ENCODE measurements around the gene LCLAT1. TPM values are rescaled to one million over a fixed set of nuclear protein-coding genes. Genes with fewer than 3 reads are reported as not detected.

The LCLAT1 gene
- total and polyA plus RNA-seq, 12 donors: 8.0 to 56.4 (median 42.7) TPM

GRCh38 chr2:30434708-30435107 is 12.3 kb upstream of the LCLAT1 start:
- peaks cover 10 to 48% (median 32%) of the 10 kb centered on the region in 9 donors for H3K4me1 ChIP-seq
- no peaks in the 10 kb centered on the region for H3K9me3 ChIP-seq
- TF ChIP-seq CTCF (IDR thresholded peaks at IDR 0.05): no peak
- intact Hi-C loops (cut with DNase I): loop anchor here in 2 of 10 donors (5.0 kb wide), 2 partner anchors 72 to 87 kb away; no protein-coding TSS in a partner anchor
- ATAC-seq: no peak
- no peak overlapping the region for H3K27ac ChIP-seq
- no peak overlapping the region for H3K4me3 ChIP-seq
- no peak for DNase-seq
- no peaks in the 10 kb centered on the region for H3K27me3 ChIP-seq
- 93 to 95% methylated on average over 4 of the region's 4 CpGs for WGBS, 2 donors
- H3K36me3 ChIP-seq: no peaks in the 10 kb centered on the region

GRCh38 chr2:30436859-30437435 is 10.1 kb upstream of the LCLAT1 start:
- H3K4me1 ChIP-seq: peaks cover 10 to 50% (median 32%) of the 10 kb centered on the region in 9 donors
- no peaks in the 10 kb centered on the region for H3K36me3 ChIP-seq
- intact Hi-C loops (cut with DNase I): loop anchor here in 2 of 10 donors (5.0 kb wide), 2 partner anchors 75 to 90 kb away; no protein-coding TSS in a partner anchor
- no peaks in the 10 kb centered on the region for H3K9me3 ChIP-seq
- H3K27me3 ChIP-seq: no peaks in the 10 kb centered on the region
- peak in 7 of 8 donors; percentile 44 to 76 (median 68) for ATAC-seq
- TF ChIP-seq CTCF (IDR thresholded peaks at IDR 0.05): no peak
- 29 to 35% methylated on average over 1 of the region's 1 CpG for WGBS, 2 donors
- DNase-seq: peak in 1 of 2 donors; percentile 36
- H3K4me3 ChIP-seq: no peak overlapping the region
- H3K27ac ChIP-seq: peak overlapping the region; percentile 33 to 88 (median 78)

- Histone ChIP-seq H3K4me1 (peaks cover 10 to 50% (median 32%) of the 10 kb centered on the region in 9 donors), H3K27ac (peak overlapping the region; percentile 33 to 88 (median 78)), H3K9me3 (no peaks in the 10 kb centered on the region), H3K36me3 (no peaks in the 10 kb centered on the region), H3K4me3 (no peak overlapping the region), H3K27me3 (no peaks in the 10 kb centered on the region)
- peak; percentile 35 to 91 (median 82) for ATAC-seq
- DNase-seq: peak in 1 of 2 donors; percentile 41
- intact Hi-C loops (cut with DNase I): loop anchor here in 2 of 10 donors (5.0 kb wide), 2 partner anchors 76 to 91 kb away; no protein-coding TSS in a partner anchor
- no peak for TF ChIP-seq CTCF (IDR thresholded peaks at IDR 0.05)
- 37 to 55% methylated on average over 4 of the region's 4 CpGs for WGBS, 2 donors
These were observed 9.1 kb upstream of the LCLAT1 start for GRCh38 chr2:30437809-30438548.

- Histone ChIP-seq H3K27me3 (no peaks in the 10 kb centered on the region), H3K27ac (peak overlapping the region in 5 of 10 donors; percentile 62 to 88 (median 79))
These were observed 7.8 kb upstream of the LCLAT1 start for GRCh38 chr2:30439296-30439695.

More at GRCh38 chr2:30439296-30439695, 7.8 kb upstream of the LCLAT1 start:
- WGBS, 2 donors: 78 to 81% methylated on average over 3 of the region's 3 CpGs
- TF ChIP-seq CTCF (IDR thresholded peaks at IDR 0.05): no peak
- H3K9me3 ChIP-seq: no peaks in the 10 kb centered on the region
- DNase-seq: no peak
- no peak for ATAC-seq
- H3K36me3 ChIP-seq: no peaks in the 10 kb centered on the region
- intact Hi-C loops (cut with DNase I): loop anchor here in 2 of 10 donors (5.0 kb wide), 2 partner anchors 77 to 92 kb away; no protein-coding TSS in a partner anchor
- H3K4me3 ChIP-seq: no peak overlapping the region
- peaks cover 6 to 41% (median 32%) of the 10 kb centered on the region in 9 donors for H3K4me1 ChIP-seq

All from heart right ventricle (tissue), 16 donors.